GM23338 (cell line): Measurements from ENCODE around the gene ACOXL. TPM values are rescaled to one million over a fixed set of nuclear protein-coding genes. Genes with fewer than 3 reads are reported as not detected.

ENCODE experiments used
- ATAC-seq: fragments of 200-7000 bp; cut with Tn5 transposase; 3 replicates; pipeline ENCODE4 v1.9.1; 2020
- DNase-seq: peaks from one replicate; pipeline ENCODE4 v3.0.0-alpha.2; 2015; ENCODE audit warnings: low spot score
- H2AFZ ChIP-seq: fragments of 200-600 bp; sonication (generic); 2 replicates; pipeline ENCODE4 v1.8.0; 2016; ENCODE audit warnings: antibody characterized with exemption, mild to moderate bottlenecking, moderate library complexity
- H3F3A ChIP-seq: fragments of 200-600 bp; sonication (generic); replicated peaks from 2 replicates; pipeline ENCODE4 v1.8.0; 2017; ENCODE audit warnings: antibody characterized with exemption, mixed run types, low read depth
- H3K27ac ChIP-seq: fragments of 200-600 bp; sonication (generic); 2 replicates; pipeline ENCODE4 v1.6.1; 2016; ENCODE audit warnings: low read depth
- H3K27me3 ChIP-seq: fragments of 200-600 bp; sonication (generic); 2 replicates; pipeline ENCODE4 v1.8.0; 2016; ENCODE audit warnings: mild to moderate bottlenecking, mixed run types, moderate library complexity; ENCODE audit not compliant: insufficient read depth
- H3K36me3 ChIP-seq: fragments of 200-600 bp; sonication (generic); 2 replicates; pipeline ENCODE4 v1.8.0; 2016; ENCODE audit warnings: mild to moderate bottlenecking; ENCODE audit not compliant: insufficient read depth
- H3K4me1 ChIP-seq: fragments of 200-600 bp; sonication (generic); 2 replicates; pipeline ENCODE4 v1.8.0; 2016; ENCODE audit warnings: mild to moderate bottlenecking, moderate library complexity; ENCODE audit not compliant: insufficient read depth
- H3K4me2 ChIP-seq: fragments of 200-600 bp; sonication (generic); 2 replicates; pipeline ENCODE4 v1.7.1; 2017; ENCODE audit warnings: mixed run types
- H3K4me3 ChIP-seq: fragments of 200-600 bp; sonication (generic); 2 replicates; pipeline ENCODE4 v1.6.1; 2016; ENCODE audit warnings: mixed run types
- H3K79me2 ChIP-seq: fragments of 200-600 bp; sonication (generic); replicated peaks from 2 replicates; pipeline ENCODE4 v1.8.0; 2017; ENCODE audit warnings: mild to moderate bottlenecking; ENCODE audit not compliant: insufficient read depth
- H3K9me2 ChIP-seq: fragments of 200-600 bp; sonication (generic); 2 replicates; pipeline ENCODE4 v1.8.0; 2017; ENCODE audit not compliant: insufficient read depth
- H4K20me1 ChIP-seq: fragments of 200-600 bp; sonication (generic); replicated peaks from 2 replicates; pipeline ENCODE4 v1.8.0; 2017; ENCODE audit warnings: mild to moderate bottlenecking; ENCODE audit not compliant: insufficient read depth
- H3K27ac Mint-ChIP-seq: 2 replicates; pipeline ENCODE4 v1.8.0; 2020; ENCODE audit warnings: inconsistent platforms, mild to moderate bottlenecking, moderate library complexity, mixed read lengths
- H3K27me3 Mint-ChIP-seq: 3 replicates; pipeline ENCODE4 v1.8.0; 2022; ENCODE audit warnings: low read depth, mild to moderate bottlenecking, moderate library complexity, mixed read lengths, inconsistent platforms; ENCODE audit not compliant: insufficient read depth, poor library complexity
- H3K36me3 Mint-ChIP-seq: 3 replicates; pipeline ENCODE4 v1.8.0; 2021; ENCODE audit warnings: low read depth, mild to moderate bottlenecking, inconsistent platforms, moderate library complexity, mixed read lengths
- H3K4me1 Mint-ChIP-seq: 3 replicates; pipeline ENCODE4 v1.8.0; 2020; ENCODE audit warnings: mild to moderate bottlenecking, inconsistent platforms, mixed read lengths
- H3K4me3 Mint-ChIP-seq: 3 replicates; pipeline ENCODE4 v1.8.0; 2021; ENCODE audit warnings: moderate library complexity, mild to moderate bottlenecking, inconsistent platforms, mixed read lengths
- H3K9me3 Mint-ChIP-seq: 3 replicates; pipeline ENCODE4 v1.8.0; 2020; ENCODE audit warnings: moderate library complexity, mild to moderate bottlenecking, inconsistent platforms, mixed read lengths
- CREB1 ChIP-seq: fragments of 250-450 bp; sonication (Bioruptor Pico); IDR thresholded peaks from 2 replicates; pipeline ENCODE4 v1.5.0; 2020; ENCODE audit warnings: low read depth, mild to moderate bottlenecking, moderate library complexity
- CTCF ChIP-seq, 2 experiments: fragments of 200-600 bp in 1 of 2; sonication (generic) in 1 of 2; conservative IDR thresholded peaks; 2 replicates each; pipeline versions ENCODE4 v1.5.1 to v1.6.1; 2016 to 2017; ENCODE audit warnings: antibody characterized with exemption in 2 of 2, low read depth in 2 of 2, mild to moderate bottlenecking in 2 of 2, moderate library complexity in 1 of 2
- EZH2 ChIP-seq: fragments of 200-600 bp; sonication (generic); IDR thresholded peaks from one replicate; pipeline ENCODE4 v1.8.0; 2017; ENCODE audit warnings: antibody characterized with exemption, mild to moderate bottlenecking, low read depth; ENCODE audit not compliant: unreplicated experiment
- EZH2phosphoT487 ChIP-seq: fragments of 200-600 bp; sonication (generic); IDR thresholded peaks from one replicate; pipeline ENCODE4 v1.8.1; 2018; ENCODE audit warnings: antibody characterized with exemption; ENCODE audit not compliant: unreplicated experiment
- JUNB ChIP-seq: IDR thresholded peaks from one replicate; pipeline ENCODE4 v1.6.1; 2016; ENCODE audit warnings: antibody characterized with exemption; ENCODE audit not compliant: unreplicated experiment
- NANOG ChIP-seq: IDR thresholded peaks from 2 replicates; pipeline ENCODE4 v1.6.1; 2016; ENCODE audit warnings: antibody characterized with exemption, borderline replicate concordance
- POLR2AphosphoS5 ChIP-seq: IDR thresholded peaks from 2 replicates; pipeline ENCODE4 v1.6.1; 2016; ENCODE audit warnings: antibody characterized with exemption, low read depth
- STAT1 ChIP-seq: IDR thresholded peaks from one replicate; pipeline ENCODE4 v1.6.1; 2016; ENCODE audit warnings: antibody characterized with exemption; ENCODE audit not compliant: unreplicated experiment
- ZNF114 ChIP-seq: fragments of 250-450 bp; sonication (Bioruptor Pico); IDR thresholded peaks from 2 replicates; pipeline ENCODE4 v1.5.0; 2020; ENCODE audit warnings: mild to moderate bottlenecking, moderate library complexity
- ZNF331 ChIP-seq: fragments of 250-450 bp; sonication (Bioruptor Pico); IDR thresholded peaks from 2 replicates; pipeline ENCODE4 v1.5.0; 2020; ENCODE audit warnings: low read depth, mild to moderate bottlenecking, moderate library complexity
- polyA plus RNA-seq: library from polyadenylated mRNA; unstranded; fragments of >200 nt; fragmentation: Nextera tagmentation; extraction: Ambion mirVana; gene quantifications from 2 replicates; pipeline ENCODE4 v1.2.1, GENCODE V29; 2016
- total RNA-seq: library from RNA; depleted of rRNA; stranded (reverse); fragments of >200 nt; shearing (Covaris generic); gene quantifications from 2 replicates; pipeline ENCODE4 v1.2.3, GENCODE V29; 2014
- TF ChIP-seq, protein P1 (sequence below): IDR thresholded peaks from one replicate; pipeline ENCODE4 v1.6.1; 2018; ENCODE audit warnings: antibody characterized with exemption; ENCODE audit not compliant: unreplicated experiment
- TF ChIP-seq, protein P2 (sequence below): IDR thresholded peaks from 2 replicates; pipeline ENCODE4 v1.6.1; 2016; ENCODE audit warnings: antibody characterized with exemption
- TF ChIP-seq, protein P3 (sequence below): fragments of 250-450 bp; sonication (Bioruptor Pico); IDR thresholded peaks from 2 replicates; pipeline ENCODE4 v1.5.0; 2020; ENCODE audit warnings: mild to moderate bottlenecking, moderate library complexity

Gene ACOXL
- total and polyA plus RNA-seq, 2 experiments from 2014 or later = 9.0 to 14.7 TPM

- no peak for ATAC-seq
- peaks cover 7% of the 10 kb centered on the region for H3K4me1 Mint-ChIP-seq
- Histone ChIP-seq H3K4me2 (no peak overlapping the region), H3K9me2 (no peaks in the 10 kb centered on the region), H3K27me3 (no peaks in the 10 kb centered on the region), H3K36me3 (no peaks in the 10 kb centered on the region), H3F3A (no peaks in the 10 kb centered on the region), H3K27ac (no peak overlapping the region), H3K4me1 (peaks cover 7% of the 10 kb centered on the region; the same call in 1 of the 2 replicates), H3K79me2 (no peaks in the 10 kb centered on the region), H3K4me3 (no peak overlapping the region), H2AFZ (no peak overlapping the region), H4K20me1 (no peaks in the 10 kb centered on the region)
- no peak for DNase-seq
- TF ChIP-seq, protein P1, sequence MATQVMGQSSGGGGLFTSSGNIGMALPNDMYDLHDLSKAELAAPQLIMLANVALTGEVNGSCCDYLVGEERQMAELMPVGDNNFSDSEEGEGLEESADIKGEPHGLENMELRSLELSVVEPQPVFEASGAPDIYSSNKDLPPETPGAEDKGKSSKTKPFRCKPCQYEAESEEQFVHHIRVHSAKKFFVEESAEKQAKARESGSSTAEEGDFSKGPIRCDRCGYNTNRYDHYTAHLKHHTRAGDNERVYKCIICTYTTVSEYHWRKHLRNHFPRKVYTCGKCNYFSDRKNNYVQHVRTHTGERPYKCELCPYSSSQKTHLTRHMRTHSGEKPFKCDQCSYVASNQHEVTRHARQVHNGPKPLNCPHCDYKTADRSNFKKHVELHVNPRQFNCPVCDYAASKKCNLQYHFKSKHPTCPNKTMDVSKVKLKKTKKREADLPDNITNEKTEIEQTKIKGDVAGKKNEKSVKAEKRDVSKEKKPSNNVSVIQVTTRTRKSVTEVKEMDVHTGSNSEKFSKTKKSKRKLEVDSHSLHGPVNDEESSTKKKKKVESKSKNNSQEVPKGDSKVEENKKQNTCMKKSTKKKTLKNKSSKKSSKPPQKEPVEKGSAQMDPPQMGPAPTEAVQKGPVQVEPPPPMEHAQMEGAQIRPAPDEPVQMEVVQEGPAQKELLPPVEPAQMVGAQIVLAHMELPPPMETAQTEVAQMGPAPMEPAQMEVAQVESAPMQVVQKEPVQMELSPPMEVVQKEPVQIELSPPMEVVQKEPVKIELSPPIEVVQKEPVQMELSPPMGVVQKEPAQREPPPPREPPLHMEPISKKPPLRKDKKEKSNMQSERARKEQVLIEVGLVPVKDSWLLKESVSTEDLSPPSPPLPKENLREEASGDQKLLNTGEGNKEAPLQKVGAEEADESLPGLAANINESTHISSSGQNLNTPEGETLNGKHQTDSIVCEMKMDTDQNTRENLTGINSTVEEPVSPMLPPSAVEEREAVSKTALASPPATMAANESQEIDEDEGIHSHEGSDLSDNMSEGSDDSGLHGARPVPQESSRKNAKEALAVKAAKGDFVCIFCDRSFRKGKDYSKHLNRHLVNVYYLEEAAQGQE = no peak
- TF ChIP-seq JUNB (no peak), EZH2 (no peak), CREB1 (CRISPR knock-in tag) (no peak), ZNF114 (no peak), EZH2phosphoT487 (no peak), POLR2AphosphoS5 (no peak), STAT1 (no peak), NANOG (no peak), CTCF (conservative IDR thresholded peaks at IDR 0.05; ENCODE audit: low read depth in 2 of 2) (no peak), ZNF331 (CRISPR knock-in tag) (no peak)
- TF ChIP-seq, protein P2, sequence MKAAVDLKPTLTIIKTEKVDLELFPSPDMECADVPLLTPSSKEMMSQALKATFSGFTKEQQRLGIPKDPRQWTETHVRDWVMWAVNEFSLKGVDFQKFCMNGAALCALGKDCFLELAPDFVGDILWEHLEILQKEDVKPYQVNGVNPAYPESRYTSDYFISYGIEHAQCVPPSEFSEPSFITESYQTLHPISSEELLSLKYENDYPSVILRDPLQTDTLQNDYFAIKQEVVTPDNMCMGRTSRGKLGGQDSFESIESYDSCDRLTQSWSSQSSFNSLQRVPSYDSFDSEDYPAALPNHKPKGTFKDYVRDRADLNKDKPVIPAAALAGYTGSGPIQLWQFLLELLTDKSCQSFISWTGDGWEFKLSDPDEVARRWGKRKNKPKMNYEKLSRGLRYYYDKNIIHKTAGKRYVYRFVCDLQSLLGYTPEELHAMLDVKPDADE = no peak
- TF ChIP-seq, protein P3, sequence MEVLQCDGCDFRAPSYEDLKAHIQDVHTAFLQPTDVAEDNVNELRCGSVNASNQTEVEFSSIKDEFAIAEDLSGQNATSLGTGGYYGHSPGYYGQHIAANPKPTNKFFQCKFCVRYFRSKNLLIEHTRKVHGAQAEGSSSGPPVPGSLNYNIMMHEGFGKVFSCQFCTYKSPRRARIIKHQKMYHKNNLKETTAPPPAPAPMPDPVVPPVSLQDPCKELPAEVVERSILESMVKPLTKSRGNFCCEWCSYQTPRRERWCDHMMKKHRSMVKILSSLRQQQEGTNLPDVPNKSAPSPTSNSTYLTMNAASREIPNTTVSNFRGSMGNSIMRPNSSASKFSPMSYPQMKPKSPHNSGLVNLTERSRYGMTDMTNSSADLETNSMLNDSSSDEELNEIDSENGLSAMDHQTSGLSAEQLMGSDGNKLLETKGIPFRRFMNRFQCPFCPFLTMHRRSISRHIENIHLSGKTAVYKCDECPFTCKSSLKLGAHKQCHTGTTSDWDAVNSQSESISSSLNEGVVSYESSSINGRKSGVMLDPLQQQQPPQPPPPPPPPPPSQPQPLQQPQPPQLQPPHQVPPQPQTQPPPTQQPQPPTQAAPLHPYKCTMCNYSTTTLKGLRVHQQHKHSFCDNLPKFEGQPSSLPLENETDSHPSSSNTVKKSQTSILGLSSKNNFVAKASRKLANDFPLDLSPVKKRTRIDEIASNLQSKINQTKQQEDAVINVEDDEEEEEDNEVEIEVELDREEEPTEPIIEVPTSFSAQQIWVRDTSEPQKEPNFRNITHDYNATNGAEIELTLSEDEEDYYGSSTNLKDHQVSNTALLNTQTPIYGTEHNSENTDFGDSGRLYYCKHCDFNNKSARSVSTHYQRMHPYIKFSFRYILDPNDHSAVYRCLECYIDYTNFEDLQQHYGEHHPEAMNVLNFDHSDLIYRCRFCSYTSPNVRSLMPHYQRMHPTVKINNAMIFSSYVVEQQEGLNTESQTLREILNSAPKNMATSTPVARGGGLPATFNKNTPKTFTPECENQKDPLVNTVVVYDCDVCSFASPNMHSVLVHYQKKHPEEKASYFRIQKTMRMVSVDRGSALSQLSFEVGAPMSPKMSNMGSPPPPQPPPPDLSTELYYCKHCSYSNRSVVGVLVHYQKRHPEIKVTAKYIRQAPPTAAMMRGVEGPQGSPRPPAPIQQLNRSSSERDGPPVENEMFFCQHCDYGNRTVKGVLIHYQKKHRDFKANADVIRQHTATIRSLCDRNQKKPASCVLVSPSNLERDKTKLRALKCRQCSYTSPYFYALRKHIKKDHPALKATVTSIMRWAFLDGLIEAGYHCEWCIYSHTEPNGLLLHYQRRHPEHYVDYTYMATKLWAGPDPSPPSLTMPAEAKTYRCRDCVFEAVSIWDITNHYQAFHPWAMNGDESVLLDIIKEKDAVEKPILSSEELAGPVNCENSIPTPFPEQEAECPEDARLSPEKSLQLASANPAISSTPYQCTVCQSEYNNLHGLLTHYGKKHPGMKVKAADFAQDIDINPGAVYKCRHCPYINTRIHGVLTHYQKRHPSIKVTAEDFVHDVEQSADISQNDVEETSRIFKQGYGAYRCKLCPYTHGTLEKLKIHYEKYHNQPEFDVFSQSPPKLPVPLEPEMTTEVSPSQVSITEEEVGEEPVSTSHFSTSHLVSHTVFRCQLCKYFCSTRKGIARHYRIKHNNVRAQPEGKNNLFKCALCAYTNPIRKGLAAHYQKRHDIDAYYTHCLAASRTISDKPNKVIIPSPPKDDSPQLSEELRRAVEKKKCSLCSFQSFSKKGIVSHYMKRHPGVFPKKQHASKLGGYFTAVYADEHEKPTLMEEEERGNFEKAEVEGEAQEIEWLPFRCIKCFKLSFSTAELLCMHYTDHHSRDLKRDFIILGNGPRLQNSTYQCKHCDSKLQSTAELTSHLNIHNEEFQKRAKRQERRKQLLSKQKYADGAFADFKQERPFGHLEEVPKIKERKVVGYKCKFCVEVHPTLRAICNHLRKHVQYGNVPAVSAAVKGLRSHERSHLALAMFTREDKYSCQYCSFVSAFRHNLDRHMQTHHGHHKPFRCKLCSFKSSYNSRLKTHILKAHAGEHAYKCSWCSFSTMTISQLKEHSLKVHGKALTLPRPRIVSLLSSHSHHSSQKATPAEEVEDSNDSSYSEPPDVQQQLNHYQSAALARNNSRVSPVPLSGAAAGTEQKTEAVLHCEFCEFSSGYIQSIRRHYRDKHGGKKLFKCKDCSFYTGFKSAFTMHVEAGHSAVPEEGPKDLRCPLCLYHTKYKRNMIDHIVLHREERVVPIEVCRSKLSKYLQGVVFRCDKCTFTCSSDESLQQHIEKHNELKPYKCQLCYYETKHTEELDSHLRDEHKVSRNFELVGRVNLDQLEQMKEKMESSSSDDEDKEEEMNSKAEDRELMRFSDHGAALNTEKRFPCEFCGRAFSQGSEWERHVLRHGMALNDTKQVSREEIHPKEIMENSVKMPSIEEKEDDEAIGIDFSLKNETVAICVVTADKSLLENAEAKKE (CRISPR knock-in tag) = no peak
- no peaks in the 10 kb centered on the region for H3K9me3 Mint-ChIP-seq
- H3K27ac Mint-ChIP-seq = no peak overlapping the region
- no peaks in the 10 kb centered on the region for H3K27me3 Mint-ChIP-seq
- no peak overlapping the region for H3K4me3 Mint-ChIP-seq
- no peaks in the 10 kb centered on the region for H3K36me3 Mint-ChIP-seq
Measured at GRCh38 chr2:110943070-110943634, 210.8 kb downstream of the ACOXL start.
